Loucy (cell line): ENCODE measurements around the gene ASXL1.

ENCODE experiments used
- EZH2phosphoT487 ChIP-seq: fragments of 200-600 bp; IDR thresholded peaks from 2 replicates; pipeline ENCODE4 v1.6.1; 2018; ENCODE audit warnings: antibody characterized with exemption, mild to moderate bottlenecking, moderate library complexity, borderline replicate concordance
- TF ChIP-seq, protein P1 (sequence below): fragments of 200-600 bp; sonication (generic); conservative IDR thresholded peaks from 2 replicates; pipeline ENCODE4 v1.5.1; 2014; ENCODE audit warnings: mild to moderate bottlenecking, antibody characterized with exemption, low read length

DNA sequence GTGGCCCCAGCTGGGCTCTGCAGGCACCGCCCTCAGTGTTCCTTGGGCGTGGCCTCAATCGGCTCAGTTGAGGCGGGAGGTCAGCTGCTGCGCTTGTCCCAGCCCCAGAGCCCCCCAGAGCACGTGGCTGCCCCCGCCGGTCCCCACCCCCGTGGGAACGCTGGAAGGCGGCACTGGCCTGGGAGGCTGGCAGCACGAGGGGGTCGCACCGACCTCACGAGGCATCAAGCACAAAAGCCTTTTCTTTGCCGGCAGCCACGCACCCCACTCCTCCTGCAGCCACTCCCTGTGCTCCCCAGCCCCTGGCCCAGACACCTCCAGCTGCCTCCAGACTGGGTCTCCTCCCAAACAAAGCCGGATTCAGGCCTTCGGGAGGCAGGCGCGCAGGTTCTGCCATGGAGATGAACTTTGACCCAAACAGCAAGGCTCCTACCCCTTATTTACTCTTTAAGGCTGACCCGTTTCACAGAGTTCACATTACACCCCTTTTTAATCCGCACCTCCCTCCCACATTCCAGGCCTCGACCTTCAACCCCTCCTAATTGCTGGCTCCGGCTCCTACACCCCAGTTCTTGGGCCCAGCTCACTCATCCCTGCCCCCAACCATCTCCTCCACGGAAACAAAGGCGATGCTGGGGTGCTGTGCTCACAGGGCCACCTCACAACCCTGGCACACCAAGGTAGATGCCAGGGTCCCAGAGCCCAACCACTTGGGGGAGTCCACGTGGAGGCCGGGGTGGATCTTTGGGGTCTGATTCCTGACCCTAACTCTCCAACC lies 115.3 kb downstream of the ASXL1 start:
- TF ChIP-seq, protein P1, sequence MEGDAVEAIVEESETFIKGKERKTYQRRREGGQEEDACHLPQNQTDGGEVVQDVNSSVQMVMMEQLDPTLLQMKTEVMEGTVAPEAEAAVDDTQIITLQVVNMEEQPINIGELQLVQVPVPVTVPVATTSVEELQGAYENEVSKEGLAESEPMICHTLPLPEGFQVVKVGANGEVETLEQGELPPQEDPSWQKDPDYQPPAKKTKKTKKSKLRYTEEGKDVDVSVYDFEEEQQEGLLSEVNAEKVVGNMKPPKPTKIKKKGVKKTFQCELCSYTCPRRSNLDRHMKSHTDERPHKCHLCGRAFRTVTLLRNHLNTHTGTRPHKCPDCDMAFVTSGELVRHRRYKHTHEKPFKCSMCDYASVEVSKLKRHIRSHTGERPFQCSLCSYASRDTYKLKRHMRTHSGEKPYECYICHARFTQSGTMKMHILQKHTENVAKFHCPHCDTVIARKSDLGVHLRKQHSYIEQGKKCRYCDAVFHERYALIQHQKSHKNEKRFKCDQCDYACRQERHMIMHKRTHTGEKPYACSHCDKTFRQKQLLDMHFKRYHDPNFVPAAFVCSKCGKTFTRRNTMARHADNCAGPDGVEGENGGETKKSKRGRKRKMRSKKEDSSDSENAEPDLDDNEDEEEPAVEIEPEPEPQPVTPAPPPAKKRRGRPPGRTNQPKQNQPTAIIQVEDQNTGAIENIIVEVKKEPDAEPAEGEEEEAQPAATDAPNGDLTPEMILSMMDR, result no peak
- TF ChIP-seq EZH2phosphoT487, result no peak
